ENCODE data around the gene IGFL4.

IGFL4 gene

DNA sequence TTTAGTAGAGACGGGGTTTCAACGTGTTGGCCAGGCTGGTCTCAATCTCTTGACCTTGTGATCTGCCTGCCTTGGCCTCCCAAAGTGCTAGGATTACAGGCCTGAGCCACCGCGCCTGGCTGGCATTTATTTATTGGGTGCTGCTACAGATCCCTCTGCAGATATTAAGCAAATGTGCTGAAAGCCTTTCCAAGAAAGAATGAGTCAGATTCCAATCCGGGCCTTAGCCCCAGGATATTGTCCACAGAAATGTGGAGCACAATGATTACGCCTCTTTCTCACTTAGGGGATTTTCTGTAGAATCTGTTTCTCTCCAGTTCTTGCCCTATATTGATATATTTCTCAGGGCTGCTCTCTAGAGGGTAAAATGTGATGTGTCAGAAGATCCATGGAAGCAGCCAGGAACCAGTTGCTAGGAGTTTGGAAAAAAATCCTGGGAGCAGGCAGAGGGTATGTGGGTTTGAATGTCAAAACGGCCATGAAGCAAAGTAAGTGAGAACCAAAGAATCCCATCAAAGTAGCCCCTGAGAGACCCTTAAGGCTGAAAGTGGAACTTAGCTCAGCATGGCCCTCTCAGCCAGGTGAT, 24.8 kb upstream of the IGFL4 start:
- no peak for DNase-seq (ENCODE audit: low spot score)
- in situ Hi-C loops (cut with MboI; ENCODE audit: low pct_unique_long_range_greater_than_20kb, low sequenced_read_pairs, unreplicated experiment): no loop called here
- no peak for TF ChIP-seq CTCF (IDR thresholded peaks at IDR 0.05; ENCODE audit: extremely low read depth, insufficient read depth, missing control alignments)

- no peak for DNase-seq (ENCODE audit: low spot score)
- in situ Hi-C loops (cut with MboI; ENCODE audit: low pct_unique_long_range_greater_than_20kb, low sequenced_read_pairs, unreplicated experiment): no loop called here
- TF ChIP-seq CTCF (IDR thresholded peaks at IDR 0.05; ENCODE audit: extremely low read depth, insufficient read depth, missing control alignments): no peak
These were observed 22.4 kb upstream of the IGFL4 start for GRCh38 chr19:46063201-46063600.

- no peak for TF ChIP-seq CTCF (IDR thresholded peaks at IDR 0.05; ENCODE audit: extremely low read depth, insufficient read depth, missing control alignments)
- DNase-seq (ENCODE audit: low spot score): no peak
- in situ Hi-C loops (cut with MboI; ENCODE audit: low pct_unique_long_range_greater_than_20kb, low sequenced_read_pairs, unreplicated experiment): no loop called here
These were observed 19.2 kb upstream of the IGFL4 start for GRCh38 chr19:46060012-46060411.

GRCh38 chr19:46058778-46059177, 18.0 kb upstream of the IGFL4 start:
- DNase-seq (ENCODE audit: low spot score): no peak
- in situ Hi-C loops (cut with MboI; ENCODE audit: low pct_unique_long_range_greater_than_20kb, low sequenced_read_pairs, unreplicated experiment): no loop called here
- TF ChIP-seq CTCF (IDR thresholded peaks at IDR 0.05; ENCODE audit: extremely low read depth, insufficient read depth, missing control alignments): no peak

DNA sequence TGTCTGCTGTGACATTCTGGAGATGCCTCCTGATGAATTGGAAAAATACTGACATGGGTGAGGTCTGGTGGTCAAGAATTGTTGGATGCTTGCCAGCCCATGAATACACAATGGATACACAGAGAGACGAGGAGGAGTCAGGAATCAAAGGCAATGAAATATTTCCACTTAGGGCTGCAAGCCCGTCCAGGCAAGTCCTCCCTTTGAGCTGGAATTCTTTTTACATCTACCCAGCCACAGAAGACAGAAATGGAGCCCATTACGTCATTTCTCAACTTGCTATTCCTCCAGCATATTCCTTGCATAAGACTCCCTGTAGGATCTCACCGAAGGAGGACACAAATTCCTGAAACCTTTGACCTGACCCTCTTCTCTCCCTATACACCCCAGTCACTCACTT, 15.7 kb upstream of the IGFL4 start:
- no peak for DNase-seq (ENCODE audit: low spot score)
- in situ Hi-C loops (cut with MboI; ENCODE audit: low pct_unique_long_range_greater_than_20kb, low sequenced_read_pairs, unreplicated experiment): no loop called here
- no peak for TF ChIP-seq CTCF (IDR thresholded peaks at IDR 0.05; ENCODE audit: extremely low read depth, insufficient read depth, missing control alignments)

GRCh38 chr19:46052896-46053295, 12.1 kb upstream of the IGFL4 start:
- no peak for TF ChIP-seq CTCF (IDR thresholded peaks at IDR 0.05; ENCODE audit: extremely low read depth, insufficient read depth, missing control alignments)
- in situ Hi-C loops (cut with MboI; ENCODE audit: low pct_unique_long_range_greater_than_20kb, low sequenced_read_pairs, unreplicated experiment): no loop called here
- DNase-seq (ENCODE audit: low spot score): no peak

- in situ Hi-C loops (cut with MboI; ENCODE audit: low pct_unique_long_range_greater_than_20kb, low sequenced_read_pairs, unreplicated experiment): no loop called here
- no peak for DNase-seq (ENCODE audit: low spot score)
- peak; percentile 45 for TF ChIP-seq CTCF (IDR thresholded peaks at IDR 0.05; ENCODE audit: extremely low read depth, insufficient read depth, missing control alignments)
These were observed 8.8 kb upstream of the IGFL4 start for GRCh38 chr19:46049597-46049996.

All from GM13977 (cell line).